Activated CD4-positive, alpha-beta memory T cell treated with anti-CD3 and anti-CD28 coated beads, Interleukin-2, amount 10 ng/mL, durations not matched to agents 7 days and 5 days (primary cell): Measurements from ENCODE around the gene CIAO2B. TPM values are rescaled to one million over a fixed set of nuclear protein-coding genes. Genes with fewer than 3 reads are reported as not detected.
"Not testable (repeated sequence)": the region's sequence is repeated elsewhere in the genome, so short reads cannot be mapped to it uniquely, and the experiment has no call there.

Experiments
- CTCF ChIA-PET: fragments of 350-600 bp; sonication (Branson Sonifier 250); formaldehyde crosslinking; loops from one replicate; lab custom pipeline; 2021; ENCODE audit warnings: antibody characterized with exemption, inconsistent platforms; lab: Charles Lee
- POLR2A ChIA-PET: fragments of 350-600 bp; sonication (Branson Sonifier 250); formaldehyde crosslinking; loops from one replicate; lab custom pipeline; 2021; ENCODE audit warnings: antibody characterized with exemption; lab: Charles Lee
- DNase-seq: peaks from one replicate; pipeline ENCODE4 v3.0.0-alpha.2; 2020
- H3K27ac Mint-ChIP-seq: one replicate; pipeline ENCODE4 v1.8.0; 2021; ENCODE audit warnings: mild to moderate bottlenecking, mixed read lengths
- H3K27me3 Mint-ChIP-seq: one replicate; pipeline ENCODE4 v1.8.0; 2021; ENCODE audit warnings: mixed read lengths
- H3K36me3 Mint-ChIP-seq: one replicate; pipeline ENCODE4 v1.8.0; 2021; ENCODE audit warnings: low read depth, mixed read lengths
- H3K4me1 Mint-ChIP-seq: one replicate; pipeline ENCODE4 v1.8.0; 2021; ENCODE audit warnings: mixed read lengths
- H3K4me3 Mint-ChIP-seq: one replicate; pipeline ENCODE4 v1.8.0; 2021; ENCODE audit warnings: mild to moderate bottlenecking, mixed read lengths
- H3K9me3 Mint-ChIP-seq: one replicate; pipeline ENCODE4 v1.8.0; 2021; ENCODE audit warnings: mixed read lengths
- total RNA-seq, 2 experiments: library from RNA; stranded (reverse); gene quantifications; one replicate each; pipeline ENCODE4 v1.2.3, GENCODE V29; 2021

CIAO2B gene
- total RNA-seq, 2 experiments from 2014 or later, result 116 to 121 TPM

GRCh38 chr16:66970775-66971720 lies 36.8 kb upstream of the CIAO2B start:
- Mint-ChIP-seq H3K4me1 (peaks cover 14% of the 10 kb centered on the region), H3K27me3 (no peaks in the 10 kb centered on the region), H3K4me3 (no peak overlapping the region), H3K27ac (no peak overlapping the region), H3K36me3 (peaks cover 3% of the 10 kb centered on the region), H3K9me3 (peaks cover 2% of the 10 kb centered on the region)
- CTCF ChIA-PET, result interaction anchor here (0.9 to 1.9 kb wide), 7 partner anchors 10 to 184 kb away, joined by 3 to 9 read pairs (median 6); partner anchors contain the start of gene CES3
- DNase-seq, result no peak
- POLR2A ChIA-PET, result no interaction called here

- Mint-ChIP-seq H3K9me3 (no peaks in the 10 kb centered on the region), H3K36me3 (no peaks in the 10 kb centered on the region), H3K27me3 (peaks cover 2% of the 10 kb centered on the region), H3K4me3 (no peak overlapping the region), H3K27ac (no peak overlapping the region), H3K4me1 (no peaks in the 10 kb centered on the region)
- ChIA-PET CTCF (interaction anchor here (1.7 kb wide), 1 partner anchor 186 kb away, joined by 6 read pairs; no protein-coding TSS in a partner anchor), POLR2A (no interaction called here)
- DNase-seq, result no peak
Measured at GRCh38 chr16:66968847-66969246, 34.6 kb upstream of the CIAO2B start.

- peaks cover 2% of the 10 kb centered on the region for H3K27me3 Mint-ChIP-seq
- no peaks in the 10 kb centered on the region for H3K36me3 Mint-ChIP-seq
- no peak overlapping the region for H3K27ac Mint-ChIP-seq
- ChIA-PET POLR2A (interaction anchor here (1.4 kb wide), 1 partner anchor 11 kb away, joined by 5 read pairs; no protein-coding TSS in a partner anchor), CTCF (interaction anchor here (1.3 kb wide), 1 partner anchor 12 kb away, joined by 5 read pairs; no protein-coding TSS in a partner anchor)
- no peaks in the 10 kb centered on the region for H3K9me3 Mint-ChIP-seq
- no peak overlapping the region for H3K4me3 Mint-ChIP-seq
- DNase-seq, result no peak
- H3K4me1 Mint-ChIP-seq, result peaks cover 26% of the 10 kb centered on the region
Measured at GRCh38 chr16:66964049-66964448, 29.8 kb upstream of the CIAO2B start.

GRCh38 chr16:66961914-66962313 lies 27.7 kb upstream of the CIAO2B start:
- peaks cover 43% of the 10 kb centered on the region for H3K4me1 Mint-ChIP-seq
- peak; percentile 27 for DNase-seq
- H3K36me3 Mint-ChIP-seq, result no peaks in the 10 kb centered on the region
- no peaks in the 10 kb centered on the region for H3K9me3 Mint-ChIP-seq
- POLR2A ChIA-PET, result interaction anchor here (1.4 kb wide), 1 partner anchor 56 kb away, joined by 4 read pairs; no protein-coding TSS in a partner anchor
- H3K27ac Mint-ChIP-seq, result peak overlapping the region; percentile 57
- CTCF ChIA-PET, result interaction anchor here (1.8 to 3.2 kb wide), 4 partner anchors 13 to 192 kb away, joined by 5 to 29 read pairs (median 16); no protein-coding TSS in a partner anchor
- H3K27me3 Mint-ChIP-seq, result peaks cover 2% of the 10 kb centered on the region
- peak overlapping the region; percentile 71 for H3K4me3 Mint-ChIP-seq

GRCh38 chr16:66961065-66961744 lies 27.0 kb upstream of the CIAO2B start, which contains the start of gene CES3:
TSS of gene CES3 (plus strand) at chr16:66961266. CDS start at chr16:66961308, 42 bp downstream.
- Mint-ChIP-seq H3K27ac (peak within 1 kb of the TSS; percentile 57), H3K4me1 (peaks cover 44% of the 10 kb centered on the region), H3K36me3 (no peaks in the 10 kb centered on the region), H3K27me3 (peaks cover 2% of the 10 kb centered on the region), H3K4me3 (peak within 1 kb of the TSS; percentile 71), H3K9me3 (no peaks in the 10 kb centered on the region)
- CTCF ChIA-PET, result interaction anchor here (0.6 to 3.2 kb wide), 24 partner anchors 9 to 421 kb away, joined by 3 to 29 read pairs (median 5); partner anchors contain the start of genes B3GNT9 and PHAF1
- peak; percentile 81 for DNase-seq
- POLR2A ChIA-PET, result interaction anchor here (0.6 to 1.4 kb wide), 2 partner anchors 52 to 57 kb away, joined by 3 to 4 read pairs; no protein-coding TSS in a partner anchor

GRCh38 chr16:66960270-66960669 lies 26.1 kb upstream of the CIAO2B start:
- Mint-ChIP-seq H3K27ac (no peak overlapping the region), H3K36me3 (no peaks in the 10 kb centered on the region), H3K4me1 (peaks cover 44% of the 10 kb centered on the region), H3K27me3 (peaks cover 2% of the 10 kb centered on the region), H3K4me3 (no peak overlapping the region), H3K9me3 (no peaks in the 10 kb centered on the region)
- DNase-seq, result no peak
- ChIA-PET CTCF (interaction anchor here (0.7 to 3.2 kb wide), 15 partner anchors 8 to 421 kb away, joined by 3 to 29 read pairs (median 8); partner anchors contain the start of gene B3GNT9), POLR2A (no interaction called here)

GRCh38 chr16:66959704-66960161 lies 25.5 kb upstream of the CIAO2B start:
- Mint-ChIP-seq H3K9me3 (no peaks in the 10 kb centered on the region), H3K27me3 (no peaks in the 10 kb centered on the region), H3K4me1 (peaks cover 44% of the 10 kb centered on the region), H3K4me3 (no peak overlapping the region), H3K27ac (no peak overlapping the region), H3K36me3 (no peaks in the 10 kb centered on the region)
- CTCF ChIA-PET, result interaction anchor here (1.3 to 3.2 kb wide), 9 partner anchors 10 to 198 kb away, joined by 3 to 18 read pairs (median 7); partner anchors contain the start of gene B3GNT9
- no peak for DNase-seq
- POLR2A ChIA-PET, result interaction anchor here (0.8 kb wide), 1 partner anchor 145 kb away, joined by 3 read pairs; no protein-coding TSS in a partner anchor

- Mint-ChIP-seq H3K36me3 (no peaks in the 10 kb centered on the region), H3K9me3 (no peaks in the 10 kb centered on the region), H3K4me3 (no peak overlapping the region), H3K27ac (no peak overlapping the region), H3K27me3 (no peaks in the 10 kb centered on the region), H3K4me1 (peaks cover 46% of the 10 kb centered on the region)
- ChIA-PET POLR2A (interaction anchor here (0.8 kb wide), 1 partner anchor 146 kb away, joined by 3 read pairs; no protein-coding TSS in a partner anchor), CTCF (interaction anchor here (1.0 to 3.2 kb wide), 7 partner anchors 17 to 199 kb away, joined by 3 to 20 read pairs (median 9); no protein-coding TSS in a partner anchor)
- DNase-seq, result no peak
Measured at GRCh38 chr16:66958857-66959703, 24.9 kb upstream of the CIAO2B start.

- H3K4me1 Mint-ChIP-seq, result peaks cover 43% of the 10 kb centered on the region
- POLR2A ChIA-PET, DNase-seq, H3K4me3 Mint-ChIP-seq, H3K36me3 Mint-ChIP-seq, H3K9me3 Mint-ChIP-seq, H3K27ac Mint-ChIP-seq: not testable (repeated sequence)
- H3K27me3 Mint-ChIP-seq, result peaks cover 11% of the 10 kb centered on the region
- CTCF ChIA-PET, result interaction anchor here (2.4 to 3.1 kb wide), 2 partner anchors 199 to 229 kb away, joined by 8 to 20 read pairs; no protein-coding TSS in a partner anchor
Measured at GRCh38 chr16:66956154-66956457, 21.9 kb upstream of the CIAO2B start.

GRCh38 chr16:66955363-66956153 lies 21.4 kb upstream of the CIAO2B start:
- H3K9me3 Mint-ChIP-seq, H3K36me3 Mint-ChIP-seq, POLR2A ChIA-PET, H3K27ac Mint-ChIP-seq, H3K4me3 Mint-ChIP-seq, DNase-seq: not testable (repeated sequence)
- peaks cover 39% of the 10 kb centered on the region for H3K4me1 Mint-ChIP-seq
- CTCF ChIA-PET, result interaction anchor here (2.4 to 3.1 kb wide), 2 partner anchors 200 to 230 kb away, joined by 8 to 20 read pairs; no protein-coding TSS in a partner anchor
- H3K27me3 Mint-ChIP-seq, result peaks cover 11% of the 10 kb centered on the region
